Right lobe of liver (tissue), 6 donors: Measurements from ENCODE around the gene CHN2. TPM values are rescaled to one million over a fixed set of nuclear protein-coding genes. Genes with fewer than 3 reads are reported as not detected.

Source experiments
- ATAC-seq, 4 donors: fragments of 200-7000 bp; cut with Tn5 transposase; one replicate each; pipeline ENCODE4 v1.9.1; 2020; ENCODE audit warnings: mild to moderate bottlenecking in 4 of 4, moderate library complexity in 4 of 4
- DNase-seq, 3 donors: peaks; one replicate each; pipeline ENCODE4 v3.0.0-alpha.2; 2020
- H3K27ac ChIP-seq, 3 donors: fragments of 200-600 bp; one replicate each; pipeline ENCODE4 v1.8.0; 2022
- H3K27me3 ChIP-seq, 2 donors: fragments of 200-600 bp; one replicate each; pipeline ENCODE4 v1.8.0; 2022
- H3K36me3 ChIP-seq, 4 donors: fragments of 200-600 bp; sonication (generic) in 1 of 4; one replicate each; pipeline versions ENCODE4 v1.5.1 to v1.8.0; 2017 to 2022; ENCODE audit warnings: control low read depth in 1 of 4
- H3K4me1 ChIP-seq, 4 donors: fragments of 200-600 bp; sonication (generic) in 1 of 4; one replicate each; pipeline versions ENCODE4 v1.5.1 to v1.8.0; 2017 to 2022; ENCODE audit warnings: control low read depth in 1 of 4
- H3K4me3 ChIP-seq, 3 donors: fragments of 200-600 bp; one replicate each; pipeline ENCODE4 v1.8.0; 2022
- H3K9me3 ChIP-seq, 4 donors: fragments of 200-600 bp; sonication (generic) in 1 of 4; one replicate each; pipeline versions ENCODE4 v1.5.1 to v1.8.0; 2017 to 2022; ENCODE audit warnings: control low read depth in 1 of 4
- POLR2A ChIP-seq: fragments of 450-650 bp; IDR thresholded peaks from one replicate; pipeline ENCODE4 v1.6.1; 2017; ENCODE audit warnings: antibody characterized with exemption, mild to moderate bottlenecking
- WGBS: methylation state at CpG from one replicate; pipeline ENCODE4 v1.1.6; 2018; ENCODE audit warnings: low coverage, low lambda C conversion rate; ENCODE audit not compliant: insufficient coverage; ENCODE audit errors: missing lambda C conversion rate; 5-methylcytosine and 5-hydroxymethylcytosine counted together
- intact Hi-C, 2 donors: fragments of 100-400 bp; cut with DNase I; formaldehyde crosslinking; loops; one replicate each; pipeline versions ENCODE4 v1.11.2 to v1.14.1; 2022
- total RNA-seq, 6 experiments: library from RNA; depleted of rRNA in 2 of 6; stranded (reverse); fragments of >200 nt in 2 of 6; fragmentation: NEBNext Ultra II Directional in 3 of 6; extraction: Animal tissue kit (Norgen Biotek cat#: 25700) in 3 of 6; gene quantifications; one replicate each; pipeline versions ENCODE4 v1.1.0 to v1.2.4, GENCODE V29; 2016 to 2023
- TF ChIP-seq, protein P1 (sequence below), 4 donors: fragments of 200-600 bp in 3 of 4; fragments of 450-650 bp in 1 of 4; IDR thresholded peaks; one replicate each; pipeline versions ENCODE4 v1.5.1 to v1.8.0; 2016 to 2022; ENCODE audit warnings: antibody characterized with exemption in 4 of 4, mild to moderate bottlenecking in 2 of 4
- donor health status: DM: no; HTN: yes; CAD: no.
- donor health status: DM: no; HTN: no; CAD: no.
- donor health status: DM: no; HTN: no; CAD: no.
- donor health status: DM: no; HTN: yes; CAD: no.
- donor health status: DM: no; HTN: yes; CAD: no.

Gene CHN2
- total RNA-seq, 6 experiments from 2014 or later = 20.1 to 57.7 (median 31.5) TPM

DNA sequence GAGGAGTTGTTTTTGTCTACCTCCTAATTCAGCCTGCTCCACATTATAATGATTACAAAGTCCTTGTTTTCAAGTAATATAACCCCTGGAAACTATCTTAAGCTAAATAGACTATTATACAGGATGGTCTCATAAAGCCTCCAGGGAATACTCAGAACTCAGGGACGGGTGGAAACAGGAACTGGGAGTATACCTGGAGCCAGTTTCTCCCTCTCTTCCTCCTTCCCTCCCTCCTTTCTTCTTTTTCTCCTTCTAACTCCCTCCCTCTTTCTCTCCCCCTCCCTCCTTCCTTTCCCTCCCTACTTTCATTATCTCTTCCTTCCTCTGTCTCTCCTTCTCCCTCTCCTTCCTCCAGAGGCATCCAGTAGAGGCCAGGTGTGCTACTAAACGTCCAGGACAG lies 292.8 kb downstream of the CHN2 start:
- intact Hi-C loops = no loop called here

DNA sequence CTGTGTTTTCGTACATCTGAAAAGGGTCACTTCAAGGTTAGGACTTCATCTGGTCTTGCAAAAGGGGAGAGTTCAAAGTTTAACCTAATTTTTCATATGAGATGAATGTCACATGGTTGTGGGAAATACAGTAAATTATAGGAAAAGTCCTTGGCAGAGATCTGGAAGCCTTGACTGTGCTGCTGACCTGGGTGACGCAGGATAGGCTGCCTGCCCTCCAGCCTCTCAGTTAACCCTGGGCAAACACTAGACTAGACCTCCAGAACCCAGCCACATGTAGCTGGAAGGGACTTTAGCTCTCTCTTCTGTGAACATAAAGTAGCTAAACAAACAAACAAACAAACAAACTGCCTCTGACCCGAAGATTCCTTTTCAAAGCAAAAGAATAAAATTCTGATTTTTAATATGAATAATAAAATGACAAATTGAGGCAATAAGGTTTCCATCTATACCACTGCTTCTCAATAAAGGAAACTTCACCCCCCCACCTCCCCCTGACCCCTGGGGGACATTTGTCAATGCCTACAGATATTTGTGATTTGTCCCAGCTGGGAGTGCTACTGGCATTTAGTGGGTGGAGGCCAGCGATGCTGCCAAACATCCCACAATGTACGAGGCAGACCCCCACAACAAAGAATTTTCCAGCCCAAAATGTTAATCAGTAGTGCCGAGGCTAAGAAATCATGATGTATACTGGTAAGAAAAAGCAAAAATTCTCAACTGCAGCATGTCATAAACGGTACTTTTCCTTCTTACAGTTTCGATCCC lies 293.8 kb downstream of the CHN2 start:
- TF ChIP-seq, protein P1, sequence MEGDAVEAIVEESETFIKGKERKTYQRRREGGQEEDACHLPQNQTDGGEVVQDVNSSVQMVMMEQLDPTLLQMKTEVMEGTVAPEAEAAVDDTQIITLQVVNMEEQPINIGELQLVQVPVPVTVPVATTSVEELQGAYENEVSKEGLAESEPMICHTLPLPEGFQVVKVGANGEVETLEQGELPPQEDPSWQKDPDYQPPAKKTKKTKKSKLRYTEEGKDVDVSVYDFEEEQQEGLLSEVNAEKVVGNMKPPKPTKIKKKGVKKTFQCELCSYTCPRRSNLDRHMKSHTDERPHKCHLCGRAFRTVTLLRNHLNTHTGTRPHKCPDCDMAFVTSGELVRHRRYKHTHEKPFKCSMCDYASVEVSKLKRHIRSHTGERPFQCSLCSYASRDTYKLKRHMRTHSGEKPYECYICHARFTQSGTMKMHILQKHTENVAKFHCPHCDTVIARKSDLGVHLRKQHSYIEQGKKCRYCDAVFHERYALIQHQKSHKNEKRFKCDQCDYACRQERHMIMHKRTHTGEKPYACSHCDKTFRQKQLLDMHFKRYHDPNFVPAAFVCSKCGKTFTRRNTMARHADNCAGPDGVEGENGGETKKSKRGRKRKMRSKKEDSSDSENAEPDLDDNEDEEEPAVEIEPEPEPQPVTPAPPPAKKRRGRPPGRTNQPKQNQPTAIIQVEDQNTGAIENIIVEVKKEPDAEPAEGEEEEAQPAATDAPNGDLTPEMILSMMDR (IDR thresholded peaks at IDR 0.05) = no peak
- no peak for TF ChIP-seq POLR2A
- intact Hi-C loops = no loop called here
- Histone ChIP-seq H3K4me1 (peaks cover 0 to 38% (median 19%) of the 10 kb centered on the region in 4 donors), H3K4me3 (no peak overlapping the region), H3K36me3 (no peaks in the 10 kb centered on the region), H3K27ac (peak overlapping the region in 1 of 3 donors; percentile 33), H3K9me3 (no peaks in the 10 kb centered on the region), H3K27me3 (no peaks in the 10 kb centered on the region)
- no peak for DNase-seq
- ATAC-seq = peak; percentile 52 to 65 (median 56)
- WGBS = 60% methylated on average over 8 of the region's 8 CpGs

More for the DNA sequence above, 292.8 kb downstream of the CHN2 start:
- peaks cover 0 to 45% (median 19%) of the 10 kb centered on the region in 4 donors for H3K4me1 ChIP-seq
- H3K36me3 ChIP-seq = no peaks in the 10 kb centered on the region
- no peaks in the 10 kb centered on the region for H3K9me3 ChIP-seq
- no peak overlapping the region for H3K4me3 ChIP-seq
- no peak for TF ChIP-seq POLR2A
- TF ChIP-seq, protein P1 (IDR thresholded peaks at IDR 0.05) = no peak
- 43% methylated on average over 2 of the region's 2 CpGs for WGBS
- ATAC-seq (no peak), DNase-seq (no peak)
- peak overlapping the region in 1 of 3 donors; percentile 33 for H3K27ac ChIP-seq
- H3K27me3 ChIP-seq = no peaks in the 10 kb centered on the region

GRCh38 chr7:29488977-29489376 lies 294.4 kb downstream of the CHN2 start:
- Histone ChIP-seq H3K4me3 (no peak overlapping the region), H3K9me3 (no peaks in the 10 kb centered on the region), H3K4me1 (peaks cover 0 to 34% (median 16%) of the 10 kb centered on the region in 4 donors), H3K36me3 (no peaks in the 10 kb centered on the region), H3K27ac (peak overlapping the region in 1 of 3 donors; percentile 33), H3K27me3 (no peaks in the 10 kb centered on the region)
- ATAC-seq = no peak
- intact Hi-C loops = no loop called here
- TF ChIP-seq, protein P1 (IDR thresholded peaks at IDR 0.05) = no peak
- no peak for TF ChIP-seq POLR2A
- 9% methylated on average over 2 of the region's 2 CpGs for WGBS
- no peak for DNase-seq

DNA sequence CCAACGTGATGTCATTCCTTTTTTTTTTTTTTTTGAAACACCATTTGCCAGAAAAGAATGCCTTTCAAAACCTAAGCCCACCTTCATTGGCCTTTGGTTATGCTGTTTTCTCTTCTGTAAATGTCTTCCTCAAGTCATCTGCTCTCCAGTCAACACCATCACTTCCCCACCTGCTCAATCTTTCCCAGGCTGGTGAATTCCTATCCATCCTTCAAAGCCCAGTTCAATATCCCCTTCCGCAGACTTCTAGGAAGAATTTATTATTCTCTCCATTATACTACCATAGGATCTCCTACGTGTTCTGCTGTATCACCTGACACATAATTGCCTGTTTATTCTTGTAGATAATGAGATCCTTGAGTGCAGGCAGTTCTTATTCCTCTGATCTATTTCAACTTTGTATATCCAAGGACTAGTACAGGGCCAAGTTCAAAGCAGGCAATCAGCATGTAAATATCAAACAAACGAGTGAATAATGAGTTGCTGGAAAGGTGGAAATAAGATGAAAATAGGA lies 295.6 kb downstream of the CHN2 start:
- Histone ChIP-seq H3K4me3 (no peak overlapping the region), H3K4me1 (peaks cover 0 to 33% (median 12%) of the 10 kb centered on the region in 4 donors), H3K27me3 (no peaks in the 10 kb centered on the region), H3K36me3 (no peaks in the 10 kb centered on the region), H3K27ac (no peak overlapping the region), H3K9me3 (no peaks in the 10 kb centered on the region)
- 79% methylated on average over 4 of the region's 4 CpGs for WGBS
- no peak for DNase-seq
- TF ChIP-seq, protein P1 (IDR thresholded peaks at IDR 0.05) = no peak
- TF ChIP-seq POLR2A = no peak
- intact Hi-C loops = no loop called here
- no peak for ATAC-seq
